Epidermal melanocyte (primary cell): Measurements from ENCODE around the gene MRAP2.

Experiments
- DNase-seq: peaks from one replicate; pipeline ENCODE4 v3.0.0; 2011; ENCODE audit warnings: low spot score; ENCODE audit not compliant: insufficient read length

MRAP2 gene, protein sequence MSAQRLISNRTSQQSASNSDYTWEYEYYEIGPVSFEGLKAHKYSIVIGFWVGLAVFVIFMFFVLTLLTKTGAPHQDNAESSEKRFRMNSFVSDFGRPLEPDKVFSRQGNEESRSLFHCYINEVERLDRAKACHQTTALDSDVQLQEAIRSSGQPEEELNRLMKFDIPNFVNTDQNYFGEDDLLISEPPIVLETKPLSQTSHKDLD

GRCh38 chr6:84033523-84034451, at the start of gene MRAP2:
MRAP2 (plus strand) TSS chr6:84033772; CDS start chr6:84055319, 21,547 bp downstream.
- no peak for DNase-seq

GRCh38 chr6:83984411-83984810, 49.2 kb upstream of the MRAP2 start:
- DNase-seq, result no peak

DNA sequence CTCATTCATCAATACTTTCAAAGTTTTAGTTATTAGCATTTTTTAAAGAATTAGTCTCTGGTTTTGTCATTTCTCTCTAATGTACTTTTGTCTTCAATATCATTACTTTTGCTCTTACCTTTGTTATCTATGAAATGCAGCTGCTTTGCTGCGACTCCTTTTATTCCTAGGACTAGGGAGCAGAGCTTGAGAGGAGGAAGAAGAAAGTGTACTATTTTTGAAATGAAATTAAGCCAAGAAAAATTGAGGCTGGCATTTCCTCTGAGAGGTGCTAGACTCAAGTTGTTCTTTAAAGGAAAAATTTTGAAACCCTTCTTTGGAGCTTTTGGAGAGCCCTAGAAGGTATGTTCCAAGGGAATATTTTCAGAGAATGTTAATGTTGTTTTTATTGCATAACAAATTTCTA, 48.3 kb upstream of the MRAP2 start:
- DNase-seq, result no peak

DNA sequence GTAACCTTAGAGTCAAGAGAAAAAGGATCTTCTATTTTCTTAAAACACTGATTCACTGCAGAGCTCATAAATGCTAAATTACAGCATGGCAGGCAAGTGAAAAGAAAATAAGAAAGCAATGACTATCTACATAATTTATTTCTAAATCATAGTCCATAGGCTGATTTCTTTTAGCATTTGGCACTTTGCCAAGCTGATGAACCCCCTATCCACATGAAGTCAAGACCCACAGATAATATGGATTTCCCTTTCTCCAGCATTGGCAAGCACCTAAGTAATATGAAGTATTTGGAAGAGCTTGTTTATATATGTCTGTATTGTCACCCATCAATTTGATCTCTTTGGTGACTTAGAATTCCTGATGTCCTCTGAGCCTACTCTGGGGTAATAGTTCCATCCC, 47.9 kb upstream of the MRAP2 start:
- no peak for DNase-seq

- no peak for DNase-seq
Observed at GRCh38 chr6:83998021-83998584, 35.5 kb upstream of the MRAP2 start.

DNA sequence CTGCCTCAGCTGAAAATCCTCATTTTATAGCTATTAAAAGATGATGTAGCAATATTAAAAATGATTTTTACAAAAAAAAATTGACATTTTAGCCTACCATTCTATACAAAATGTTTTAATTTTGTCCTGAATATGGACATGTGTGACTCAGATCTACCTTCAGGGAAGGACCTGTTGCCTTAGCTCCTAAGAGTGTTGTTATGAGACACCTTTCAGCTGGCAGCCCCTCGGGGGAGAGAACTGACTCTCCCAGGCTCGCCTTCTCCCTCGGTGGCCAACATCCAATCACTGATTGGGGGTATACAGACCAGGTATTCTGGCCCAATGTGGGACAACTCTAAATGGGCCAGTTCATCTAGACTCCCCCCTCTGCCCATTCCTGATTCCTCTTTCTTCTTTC, 32.5 kb upstream of the MRAP2 start:
- DNase-seq, result no peak

DNA sequence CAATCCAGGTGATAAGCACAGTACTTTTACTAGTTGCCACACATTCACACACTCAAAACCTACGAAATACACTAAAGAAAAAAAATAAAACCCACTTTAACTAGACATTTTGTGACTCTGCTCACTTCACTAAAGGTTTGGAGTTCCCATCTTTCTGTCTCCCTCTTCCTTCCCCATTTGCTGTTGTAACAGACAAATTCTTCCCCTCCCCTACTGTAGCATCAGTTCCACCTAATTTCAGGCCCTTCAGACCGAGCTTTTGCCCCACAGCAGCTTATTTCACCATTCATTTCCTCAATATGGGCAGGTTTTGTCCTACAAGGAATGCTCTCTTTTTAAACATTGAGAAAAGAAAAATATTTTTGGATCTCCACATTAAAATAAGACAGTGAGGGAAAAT, 31.3 kb upstream of the MRAP2 start:
- DNase-seq, result no peak

- DNase-seq, result no peak
Observed at GRCh38 chr6:84003131-84003530, 30.4 kb upstream of the MRAP2 start.

DNA sequence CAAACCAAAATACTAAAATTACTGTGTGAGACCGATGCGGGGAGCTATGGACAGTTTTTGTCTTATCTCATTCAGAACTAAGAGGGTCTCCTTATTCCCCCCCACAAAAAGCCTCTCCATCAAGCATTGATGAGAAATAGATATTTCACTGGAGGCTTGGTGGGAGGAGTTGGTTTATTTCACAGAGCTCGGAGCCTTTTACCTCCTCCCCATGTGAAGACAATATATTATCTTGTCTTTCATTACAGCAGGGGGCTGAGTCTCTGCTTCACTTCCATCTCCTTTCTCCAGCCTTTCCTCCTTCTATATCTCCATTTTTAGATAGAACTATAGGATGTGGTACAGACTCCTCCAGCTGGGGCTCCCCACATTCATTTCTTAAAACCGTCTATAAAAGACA, 29.9 kb upstream of the MRAP2 start:
- no peak for DNase-seq

- DNase-seq, result no peak
Observed at GRCh38 chr6:84007871-84008270, 25.7 kb upstream of the MRAP2 start.

GRCh38 chr6:84013354-84013753, 20.2 kb upstream of the MRAP2 start:
- DNase-seq, result no peak

- DNase-seq, result no peak
Observed at GRCh38 chr6:84013931-84014330, 19.6 kb upstream of the MRAP2 start.

- DNase-seq, result no peak
Observed at GRCh38 chr6:84016029-84016428, 17.5 kb upstream of the MRAP2 start.

- DNase-seq, result no peak
Observed at GRCh38 chr6:84017709-84018452, 15.7 kb upstream of the MRAP2 start.

GRCh38 chr6:84018453-84019061, 15.0 kb upstream of the MRAP2 start:
- DNase-seq, result no peak

DNA sequence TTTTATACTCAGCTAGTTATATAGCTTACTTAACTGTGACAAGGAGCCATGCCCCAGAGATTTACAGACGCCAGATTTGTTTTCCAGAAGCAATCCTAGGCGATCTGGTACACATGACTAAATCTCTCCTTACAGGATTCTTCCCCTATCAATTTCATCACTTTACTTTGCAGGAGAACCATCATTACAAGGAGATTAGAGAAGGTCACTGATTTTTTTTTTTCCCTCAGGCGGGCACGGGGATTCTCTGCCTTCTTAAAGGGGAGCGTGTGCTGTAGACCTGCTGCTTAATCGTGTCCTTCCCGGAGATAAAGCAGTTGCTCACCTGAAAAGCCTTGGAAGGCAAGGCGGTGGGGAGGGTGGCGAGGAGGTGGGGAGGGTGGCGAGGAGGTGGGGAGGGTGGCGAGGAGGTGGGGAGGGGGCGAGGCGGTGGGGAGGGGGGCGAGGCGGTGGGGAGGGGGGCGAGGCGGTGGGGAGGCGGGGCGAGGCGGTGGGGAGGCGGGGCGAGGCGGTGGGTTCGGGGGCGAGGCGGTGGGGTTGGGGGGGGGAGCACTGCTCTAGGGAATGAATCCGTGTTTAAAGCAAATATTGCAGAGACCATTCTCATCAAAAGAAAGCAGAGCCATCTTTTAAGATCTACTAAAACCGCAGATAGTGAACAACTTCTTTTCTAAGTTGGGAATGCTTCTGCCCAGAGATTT, 14.3 kb upstream of the MRAP2 start:
- no peak for DNase-seq

DNA sequence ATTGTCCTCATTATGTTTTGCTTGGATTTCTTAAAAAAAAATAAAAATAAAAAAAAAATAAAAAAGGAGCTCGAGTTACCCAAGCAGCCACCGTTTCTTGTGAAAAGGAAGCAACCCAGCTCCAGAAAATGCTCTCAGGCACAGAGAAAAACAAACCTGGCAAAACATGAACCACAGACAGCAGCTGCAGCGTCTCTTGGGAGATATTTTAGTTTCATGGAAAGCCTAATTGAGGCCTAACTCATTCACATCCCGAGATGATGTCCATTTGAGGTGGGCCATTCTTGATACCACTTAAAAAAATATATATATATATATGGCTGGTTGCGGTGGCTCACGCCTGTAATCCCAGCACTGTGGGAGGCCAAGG, 13.7 kb upstream of the MRAP2 start:
- DNase-seq, result no peak

DNA sequence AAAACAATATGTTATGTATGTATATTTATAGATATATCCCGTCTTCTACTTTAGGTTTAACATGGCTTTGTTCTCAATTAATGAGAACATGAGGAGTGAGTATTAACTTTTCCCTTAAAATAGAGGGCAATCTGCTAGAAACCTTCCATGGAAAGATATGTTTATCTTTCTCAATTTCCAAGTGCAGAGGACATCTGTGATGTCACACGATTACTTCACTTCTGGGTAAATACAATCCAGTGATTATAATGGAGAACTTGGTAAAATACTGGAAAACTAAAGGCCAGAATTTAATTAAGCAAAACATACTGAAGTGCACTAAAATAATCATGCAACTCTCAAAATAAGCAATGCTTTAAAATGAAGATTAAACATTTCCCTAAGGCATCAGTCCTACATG, 11.9 kb upstream of the MRAP2 start:
- no peak for DNase-seq

- DNase-seq, result no peak
Observed at GRCh38 chr6:84026721-84027164, 6.8 kb upstream of the MRAP2 start.

- DNase-seq, result peak; percentile 55
Observed at GRCh38 chr6:84027340-84028181, 6.0 kb upstream of the MRAP2 start.
